CD14-positive monocyte (primary cell): ENCODE results near the gene KIT. TPM values are rescaled to one million over a fixed set of nuclear protein-coding genes. Genes with fewer than 3 reads are reported as not detected.

Source experiments
- DNase-seq, 3 donors: peaks; one replicate each; pipeline ENCODE4 v3.0.0-alpha.2; 2011 to 2022
- H2AFZ ChIP-seq: 2 replicates; pipeline ENCODE4 v1.6.0; 2012; ENCODE audit warnings: mild to moderate bottlenecking, low read depth, low read length, inconsistent platforms; ENCODE audit not compliant: insufficient read depth, poor library complexity, severe bottlenecking
- H3K27ac ChIP-seq, 2 donors: 1 replicate in 1 of 2; 2 replicates in 1 of 2; pipeline ENCODE4 v1.5.1; 2012 to 2013; ENCODE audit warnings: low read length in 2 of 2, control low read depth in 1 of 2, inconsistent platforms in 1 of 2, low read depth in 1 of 2, mild to moderate bottlenecking in 1 of 2
- H3K27me3 ChIP-seq, 2 donors: one replicate each; pipeline versions ENCODE4 v1.6.0 to v1.6.1; 2011 to 2013; ENCODE audit warnings: low read length in 2 of 2; ENCODE audit not compliant: control insufficient read depth in 2 of 2, insufficient read depth in 2 of 2
- H3K36me3 ChIP-seq, 2 donors: replicated peaks in 1 of 2; 1 replicate in 1 of 2; 2 replicates in 1 of 2; pipeline versions ENCODE4 v1.5.1 to v1.6.1; 2012 to 2013; ENCODE audit warnings: low read length in 2 of 2, control low read depth in 1 of 2, inconsistent platforms in 1 of 2, mild to moderate bottlenecking in 1 of 2; ENCODE audit not compliant: insufficient read depth in 2 of 2, control insufficient read depth in 1 of 2
- H3K4me1 ChIP-seq, 2 donors: 1 replicate in 1 of 2; 2 replicates in 1 of 2; pipeline versions ENCODE4 v1.5.1 to v1.6.1; 2012 to 2013; ENCODE audit warnings: low read length in 2 of 2, control low read depth in 1 of 2, inconsistent platforms in 1 of 2, mild to moderate bottlenecking in 1 of 2, moderate library complexity in 1 of 2; ENCODE audit not compliant: insufficient read depth in 2 of 2, control insufficient read depth in 1 of 2
- H3K4me2 ChIP-seq: replicated peaks from 2 replicates; pipeline ENCODE3; 2012; ENCODE audit warnings: low read length, moderate library complexity, mild to moderate bottlenecking; ENCODE audit not compliant: poor library complexity, severe bottlenecking; ENCODE audit errors: extremely low read depth
- H3K4me3 ChIP-seq, 3 experiments: fragments of 200-600 bp in 1 of 3; sonication (generic) in 1 of 3; replicated peaks in 1 of 3; 1 replicate in 2 of 3; 2 replicates in 1 of 3; pipeline ENCODE4 v1.5.1; 2011 to 2013; ENCODE audit warnings: low read length in 3 of 3, mild to moderate bottlenecking in 3 of 3, control low read depth in 2 of 3, low read depth in 2 of 3, inconsistent platforms in 1 of 3, moderate library complexity in 1 of 3
- H3K79me2 ChIP-seq: 2 replicates; pipeline ENCODE4 v1.6.0; 2012; ENCODE audit warnings: mild to moderate bottlenecking, control low read depth, inconsistent platforms, low read length, moderate library complexity; ENCODE audit not compliant: insufficient read depth
- H3K9ac ChIP-seq: 2 replicates; pipeline ENCODE4 v1.6.0; 2017; ENCODE audit warnings: low read length, mild to moderate bottlenecking; ENCODE audit not compliant: insufficient read depth, poor library complexity, severe bottlenecking
- H3K9me3 ChIP-seq, 2 donors: replicated peaks in 1 of 2; 1 replicate in 1 of 2; 2 replicates in 1 of 2; pipeline versions ENCODE4 v1.5.1 to v1.6.1; 2012 to 2013; ENCODE audit warnings: low read length in 2 of 2, control low read depth in 1 of 2; ENCODE audit not compliant: control insufficient read depth in 1 of 2, insufficient read depth in 1 of 2
- H4K20me1 ChIP-seq: 2 replicates; pipeline ENCODE4 v1.6.0; 2012; ENCODE audit warnings: mild to moderate bottlenecking, low read length, control low read depth, moderate library complexity; ENCODE audit not compliant: insufficient read depth
- H3K27ac Mint-ChIP-seq, 7 donors: one replicate each; pipeline ENCODE4 v1.8.0; 2020; ENCODE audit warnings: mild to moderate bottlenecking in 7 of 7, mixed read lengths in 7 of 7, moderate library complexity in 6 of 7, inconsistent platforms in 2 of 7
- H3K27me3 Mint-ChIP-seq, 3 donors: one replicate each; pipeline ENCODE4 v1.8.0; 2021 to 2022; ENCODE audit warnings: low read depth in 3 of 3, mild to moderate bottlenecking in 3 of 3, mixed read lengths in 3 of 3, moderate library complexity in 3 of 3, inconsistent platforms in 1 of 3
- H3K36me3 Mint-ChIP-seq, 2 donors: one replicate each; pipeline ENCODE4 v1.8.0; 2020; ENCODE audit warnings: mixed read lengths in 2 of 2, inconsistent platforms in 1 of 2, mild to moderate bottlenecking in 1 of 2
- H3K4me1 Mint-ChIP-seq: one replicate; pipeline ENCODE4 v1.8.0; 2020; ENCODE audit warnings: mild to moderate bottlenecking, mixed read lengths
- H3K4me3 Mint-ChIP-seq, 2 donors: one replicate each; pipeline ENCODE4 v1.8.0; 2020; ENCODE audit warnings: mild to moderate bottlenecking in 2 of 2, mixed read lengths in 2 of 2, moderate library complexity in 1 of 2
- H3K9me3 Mint-ChIP-seq, 7 donors: one replicate each; pipeline ENCODE4 v1.8.0; 2020 to 2022; ENCODE audit warnings: mixed read lengths in 7 of 7, mild to moderate bottlenecking in 6 of 7, moderate library complexity in 6 of 7, inconsistent platforms in 2 of 7
- WGBS: methylation state at CpG from one replicate; pipeline ENCODE4 v1.1.5; 2013; ENCODE audit warnings: missing lambda C conversion rate; ENCODE audit not compliant: insufficient coverage; 5-methylcytosine and 5-hydroxymethylcytosine counted together
- intact Hi-C, 2 donors: fragments of 100-400 bp; cut with micrococcal nuclease; formaldehyde crosslinking; loops; one replicate each; pipeline versions ENCODE4 v1.15.0 to v1.15.1; 2023
- polyA plus RNA-seq, 3 donors: library from polyadenylated mRNA; depleted of rRNA in 1 of 3; unstranded in 2 of 3; stranded (reverse) in 1 of 3; fragments of 300-500 nt in 2 of 3; fragments of >200 nt in 1 of 3; fragmentation: Illumina TruSeq in 2 of 3; gene quantifications; 1 replicate in 2 of 3; 2 replicates in 1 of 3; pipeline ENCODE4 v1.2.3, GENCODE V29; 2012 to 2021
- TF ChIP-seq, protein P1 (sequence below): fragments of 200-600 bp; IDR thresholded peaks from one replicate; pipeline ENCODE4 v1.8.0; 2022; ENCODE audit warnings: antibody characterized with exemption, mild to moderate bottlenecking

Gene KIT
- polyA plus RNA-seq, 3 donors: not detected

DNA sequence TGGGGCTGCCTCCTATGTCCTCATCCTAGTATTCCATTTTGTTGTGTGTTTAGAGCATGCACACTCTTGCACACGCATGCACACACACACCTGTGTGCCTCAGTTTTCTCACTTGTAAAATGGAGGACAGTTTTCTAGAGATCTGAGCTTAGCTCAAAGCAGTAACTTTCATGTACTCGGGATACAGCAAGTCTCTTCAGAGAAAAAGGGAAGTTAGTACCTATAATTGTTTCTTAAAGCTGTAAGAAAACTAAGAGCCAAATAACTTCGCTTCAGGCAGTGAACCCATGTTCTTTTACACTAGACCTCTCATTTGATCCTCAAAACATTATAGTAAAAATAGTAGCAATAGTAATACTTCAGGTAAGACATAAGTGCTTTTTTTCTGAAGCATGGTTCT lies 49.6 kb downstream of the KIT start:
- peak in 1 of 3 donors; percentile 4 for DNase-seq
- Mint-ChIP-seq H3K36me3 (no peaks in the 10 kb centered on the region), H3K4me1 (peaks cover 35% of the 10 kb centered on the region), H3K9me3 (peaks cover 0 to 8% (median 0%) of the 10 kb centered on the region in 7 donors), H3K27me3 (peaks cover 0 to 2% (median 2%) of the 10 kb centered on the region in 3 donors), H3K27ac (no peak overlapping the region), H3K4me3 (peak overlapping the region in 1 of 2 donors; percentile 28)
- Histone ChIP-seq H3K27me3 (no peaks in the 10 kb centered on the region), H4K20me1 (no peaks in the 10 kb centered on the region), H3K4me3 (no peak overlapping the region), H2AFZ (no peak overlapping the region), H3K9ac (no peak overlapping the region), H3K9me3 (no peaks in the 10 kb centered on the region), H3K27ac (no peak overlapping the region), H3K36me3 (no peaks in the 10 kb centered on the region), H3K4me2 (no peak overlapping the region), H3K79me2 (no peaks in the 10 kb centered on the region), H3K4me1 (peaks cover 23 to 29% of the 10 kb centered on the region in 2 donors)
- WGBS: 0% methylated on average over 1 of the region's 3 CpGs
- TF ChIP-seq, protein P1, sequence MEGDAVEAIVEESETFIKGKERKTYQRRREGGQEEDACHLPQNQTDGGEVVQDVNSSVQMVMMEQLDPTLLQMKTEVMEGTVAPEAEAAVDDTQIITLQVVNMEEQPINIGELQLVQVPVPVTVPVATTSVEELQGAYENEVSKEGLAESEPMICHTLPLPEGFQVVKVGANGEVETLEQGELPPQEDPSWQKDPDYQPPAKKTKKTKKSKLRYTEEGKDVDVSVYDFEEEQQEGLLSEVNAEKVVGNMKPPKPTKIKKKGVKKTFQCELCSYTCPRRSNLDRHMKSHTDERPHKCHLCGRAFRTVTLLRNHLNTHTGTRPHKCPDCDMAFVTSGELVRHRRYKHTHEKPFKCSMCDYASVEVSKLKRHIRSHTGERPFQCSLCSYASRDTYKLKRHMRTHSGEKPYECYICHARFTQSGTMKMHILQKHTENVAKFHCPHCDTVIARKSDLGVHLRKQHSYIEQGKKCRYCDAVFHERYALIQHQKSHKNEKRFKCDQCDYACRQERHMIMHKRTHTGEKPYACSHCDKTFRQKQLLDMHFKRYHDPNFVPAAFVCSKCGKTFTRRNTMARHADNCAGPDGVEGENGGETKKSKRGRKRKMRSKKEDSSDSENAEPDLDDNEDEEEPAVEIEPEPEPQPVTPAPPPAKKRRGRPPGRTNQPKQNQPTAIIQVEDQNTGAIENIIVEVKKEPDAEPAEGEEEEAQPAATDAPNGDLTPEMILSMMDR: no peak
- intact Hi-C loops: no loop called here

DNA sequence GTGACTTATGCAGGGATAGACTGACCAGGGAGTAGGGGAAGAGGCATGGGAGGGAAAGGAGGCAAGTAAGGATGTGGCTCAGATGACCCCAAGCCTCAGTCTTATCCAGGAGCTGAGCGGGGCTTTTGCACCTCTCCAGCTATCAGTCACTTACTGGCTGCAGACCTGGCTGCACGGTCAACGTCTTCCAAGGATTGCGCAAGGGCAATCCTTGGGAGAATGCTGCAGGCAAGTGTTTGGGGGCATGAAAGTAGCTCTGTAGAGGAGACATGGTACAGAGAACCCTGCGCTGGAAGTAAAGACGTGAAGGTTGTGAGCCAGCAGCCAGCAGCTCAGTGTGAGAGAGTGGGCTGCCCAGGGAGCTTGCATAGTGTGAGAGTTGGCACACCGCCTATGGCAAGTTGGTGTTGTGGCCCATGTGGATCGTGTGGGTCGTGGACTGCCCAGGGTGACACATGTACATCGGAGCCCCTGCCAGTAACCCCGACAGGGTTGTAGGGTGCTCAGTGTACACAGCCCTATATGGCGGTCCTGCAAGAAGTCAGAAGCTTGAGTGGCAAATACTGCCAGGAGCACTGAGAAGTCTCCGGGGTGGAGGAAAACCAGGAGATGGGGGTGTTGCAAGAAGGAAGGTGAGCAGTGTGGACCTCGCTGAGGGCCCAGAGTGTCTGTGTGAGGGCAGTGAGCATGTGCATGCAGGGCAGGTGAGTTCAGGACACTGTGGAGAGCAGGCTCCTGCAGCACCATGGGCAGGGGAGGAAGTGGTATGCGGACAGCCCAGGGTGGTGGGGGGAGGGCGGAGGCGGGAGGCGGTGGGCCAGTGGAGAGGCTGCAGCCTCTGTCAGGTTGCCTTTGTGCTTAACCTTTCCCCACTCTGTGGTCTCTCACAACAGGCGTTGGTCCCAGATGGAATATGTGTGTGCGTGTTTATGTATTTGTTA lies 50.9 kb downstream of the KIT start:
- Histone ChIP-seq H3K4me2 (peak overlapping the region; percentile 54), H4K20me1 (no peaks in the 10 kb centered on the region), H3K4me1 (peaks cover 23 to 29% of the 10 kb centered on the region in 2 donors), H2AFZ (no peak overlapping the region), H3K79me2 (no peaks in the 10 kb centered on the region), H3K27me3 (no peaks in the 10 kb centered on the region), H3K27ac (no peak overlapping the region), H3K9ac (no peak overlapping the region), H3K4me3 (peak overlapping the region in 1 of 3 experiments; percentile 43), H3K9me3 (no peaks in the 10 kb centered on the region), H3K36me3 (no peaks in the 10 kb centered on the region)
- TF ChIP-seq, protein P1: no peak
- H3K27me3 Mint-ChIP-seq: peaks cover 0 to 2% (median 2%) of the 10 kb centered on the region in 3 donors
- H3K36me3 Mint-ChIP-seq: no peaks in the 10 kb centered on the region
- H3K9me3 Mint-ChIP-seq: peaks cover 0 to 8% (median 0%) of the 10 kb centered on the region in 7 donors
- 66% methylated on average over 13 of the region's 20 CpGs for WGBS
- H3K27ac Mint-ChIP-seq: peak overlapping the region in 2 of 7 donors; percentile 23 to 40
- no peak for DNase-seq
- intact Hi-C loops: no loop called here
- peaks cover 30% of the 10 kb centered on the region for H3K4me1 Mint-ChIP-seq
- H3K4me3 Mint-ChIP-seq: peak overlapping the region in 1 of 2 donors; percentile 72
